ENCODE data around the gene CLN5. TPM values are rescaled to one million over a fixed set of nuclear protein-coding genes. Genes with fewer than 3 reads are reported as not detected.
A peak's percentile ranks its signal among the peaks of the same experiment; 100 is the strongest.

Gene CLN5
- total and polyA plus RNA-seq, 2 experiments from 2014 or later: 35.9 to 36.4 TPM

GRCh38 chr13:76976490-76976889, 15.4 kb upstream of the CLN5 start:
- Histone ChIP-seq H3K27me3 (replicated peaks; ENCODE audit: insufficient read depth) (peaks cover 13% of the 10 kb centered on the region), H3K4me1 (ENCODE audit: insufficient read depth) (no peaks in the 10 kb centered on the region), H3K4me2 (ENCODE audit: unreplicated experiment) (no peak overlapping the region), H3K36me3 (ENCODE audit: low read depth) (no peaks in the 10 kb centered on the region), H3K27ac (no peak overlapping the region), H3K79me2 (ENCODE audit: insufficient read depth) (no peaks in the 10 kb centered on the region), H2AFZ (no peak overlapping the region), H4K20me1 (ENCODE audit: insufficient read depth) (no peaks in the 10 kb centered on the region), H3F3A (ENCODE audit: insufficient read depth) (no peaks in the 10 kb centered on the region), H3K9me2 (ENCODE audit: insufficient read depth) (no peaks in the 10 kb centered on the region), H3K9ac (no peak overlapping the region), H3K4me3 (no peak overlapping the region), H3K9me3 (ENCODE audit: low read depth) (no peaks in the 10 kb centered on the region)
- DNase-seq: no peak
- TF ChIP-seq EZH2phosphoT487 (IDR thresholded peaks at IDR 0.05; ENCODE audit: insufficient read depth, low read depth) (no peak), EZH2 (IDR thresholded peaks at IDR 0.05; ENCODE audit: insufficient read depth, poor library complexity, severe bottlenecking) (no peak)
- in situ Hi-C loops (cut with MboI): no loop called here
- WGBS, 2 experiments (ENCODE audit: low coverage in 1 of 2, low lambda C conversion rate in 2 of 2, missing lambda C conversion rate in 2 of 2): 80 to 86% methylated on average over 8 of the region's 8 CpGs

GRCh38 chr13:76976929-76977328, 15.0 kb upstream of the CLN5 start:
- 82 to 84% methylated on average over 5 of the region's 5 CpGs for WGBS, 2 experiments (ENCODE audit: low coverage in 1 of 2, low lambda C conversion rate in 2 of 2, missing lambda C conversion rate in 2 of 2)

DNA sequence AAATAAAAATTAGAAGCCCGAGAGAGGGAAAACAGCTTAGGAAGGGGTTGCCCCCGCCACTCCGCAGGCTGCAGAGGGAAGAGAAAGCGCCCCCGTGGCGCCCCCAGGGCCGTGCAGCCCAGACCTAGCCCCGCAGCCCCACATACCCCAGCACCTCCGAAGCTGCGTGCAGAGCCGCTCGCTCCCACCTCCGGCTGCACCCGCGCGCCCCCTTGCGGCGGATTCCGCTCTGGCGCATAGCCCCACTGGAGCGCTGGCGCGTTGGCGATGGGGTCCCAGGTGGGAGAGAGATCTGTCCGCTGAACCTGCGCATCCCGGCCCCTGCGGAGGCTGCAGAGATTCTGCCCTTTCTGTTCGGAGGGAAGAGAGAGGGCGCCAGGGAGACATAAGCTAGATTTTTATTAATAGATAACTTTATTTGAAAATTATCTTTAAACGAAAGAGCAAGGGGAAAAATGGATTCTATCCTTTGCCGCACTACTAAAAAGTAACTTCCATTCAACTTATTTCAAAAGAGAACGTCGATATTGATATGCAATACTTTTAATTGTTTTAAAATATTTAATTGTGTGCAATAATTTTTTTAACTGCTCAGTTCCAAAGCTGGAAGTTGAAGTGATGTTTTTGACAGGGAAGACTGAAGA, 11.7 kb upstream of the CLN5 start:
- WGBS, 2 experiments (ENCODE audit: low coverage in 1 of 2, low lambda C conversion rate in 2 of 2, missing lambda C conversion rate in 2 of 2): 2 to 3% methylated on average over 33 to 34 of the region's 34 CpGs
- peaks cover 12% of the 10 kb centered on the region for H3K27me3 ChIP-seq (replicated peaks; ENCODE audit: insufficient read depth)
- DNase-seq: peak; percentile 78

More at GRCh38 chr13:76976929-76977328, 15.0 kb upstream of the CLN5 start:
- no peak for DNase-seq
- in situ Hi-C loops (cut with MboI): no loop called here
- Histone ChIP-seq H3K9me3 (ENCODE audit: low read depth) (no peaks in the 10 kb centered on the region), H3K36me3 (ENCODE audit: low read depth) (no peaks in the 10 kb centered on the region), H3K4me3 (no peak overlapping the region), H3K9me2 (ENCODE audit: insufficient read depth) (no peaks in the 10 kb centered on the region), H3F3A (ENCODE audit: insufficient read depth) (no peaks in the 10 kb centered on the region), H3K4me2 (ENCODE audit: unreplicated experiment) (no peak overlapping the region), H3K27me3 (replicated peaks; ENCODE audit: insufficient read depth) (peaks cover 15% of the 10 kb centered on the region), H4K20me1 (ENCODE audit: insufficient read depth) (no peaks in the 10 kb centered on the region), H3K79me2 (ENCODE audit: insufficient read depth) (no peaks in the 10 kb centered on the region), H3K9ac (no peak overlapping the region), H3K27ac (no peak overlapping the region), H3K4me1 (ENCODE audit: insufficient read depth) (no peaks in the 10 kb centered on the region), H2AFZ (no peak overlapping the region)
- TF ChIP-seq EZH2phosphoT487 (IDR thresholded peaks at IDR 0.05; ENCODE audit: insufficient read depth, low read depth): no peak
- TF ChIP-seq EZH2 (IDR thresholded peaks at IDR 0.05; ENCODE audit: insufficient read depth, poor library complexity, severe bottlenecking): no peak

GRCh38 chr13:76982061-76982460, 9.8 kb upstream of the CLN5 start:
- no peak overlapping the region for H3K4me3 ChIP-seq
- 59 to 68% methylated on average over 6 of the region's 6 CpGs for WGBS, 2 experiments (ENCODE audit: low coverage in 1 of 2, low lambda C conversion rate in 2 of 2, missing lambda C conversion rate in 2 of 2)
- in situ Hi-C loops (cut with MboI): no loop called here

More for the DNA sequence above, 11.7 kb upstream of the CLN5 start:
- Histone ChIP-seq H2AFZ (peak overlapping the region; percentile 69), H3K36me3 (ENCODE audit: low read depth) (no peaks in the 10 kb centered on the region), H4K20me1 (ENCODE audit: insufficient read depth) (no peaks in the 10 kb centered on the region), H3K4me2 (ENCODE audit: unreplicated experiment) (peak overlapping the region; percentile 92), H3K9ac (peak overlapping the region; percentile 31; the same call in 1 of the 2 replicates), H3K4me3 (peak overlapping the region; percentile 60), H3K9me3 (ENCODE audit: low read depth) (no peaks in the 10 kb centered on the region), H3K4me1 (ENCODE audit: insufficient read depth) (no peaks in the 10 kb centered on the region), H3K79me2 (ENCODE audit: insufficient read depth) (no peaks in the 10 kb centered on the region), H3F3A (ENCODE audit: insufficient read depth) (no peaks in the 10 kb centered on the region), H3K9me2 (ENCODE audit: insufficient read depth) (no peaks in the 10 kb centered on the region), H3K27ac (no peak overlapping the region)
- no peak for TF ChIP-seq EZH2phosphoT487 (IDR thresholded peaks at IDR 0.05; ENCODE audit: insufficient read depth, low read depth)
- no peak for TF ChIP-seq EZH2 (IDR thresholded peaks at IDR 0.05; ENCODE audit: insufficient read depth, poor library complexity, severe bottlenecking)
- in situ Hi-C loops (cut with MboI): no loop called here

More at GRCh38 chr13:76982061-76982460, 9.8 kb upstream of the CLN5 start:
- H3K4me2 ChIP-seq (ENCODE audit: unreplicated experiment): no peak overlapping the region
- H3K27ac ChIP-seq: no peak overlapping the region
- no peaks in the 10 kb centered on the region for H3K9me2 ChIP-seq (ENCODE audit: insufficient read depth)
- H2AFZ ChIP-seq: no peak overlapping the region
- H3K36me3 ChIP-seq (ENCODE audit: low read depth): no peaks in the 10 kb centered on the region
- H3K27me3 ChIP-seq (replicated peaks; ENCODE audit: insufficient read depth): peaks cover 12% of the 10 kb centered on the region
- no peaks in the 10 kb centered on the region for H3K79me2 ChIP-seq (ENCODE audit: insufficient read depth)
- no peaks in the 10 kb centered on the region for H3K4me1 ChIP-seq (ENCODE audit: insufficient read depth)
- no peak for DNase-seq
- H4K20me1 ChIP-seq (ENCODE audit: insufficient read depth): no peaks in the 10 kb centered on the region
- no peaks in the 10 kb centered on the region for H3F3A ChIP-seq (ENCODE audit: insufficient read depth)
- no peak overlapping the region for H3K9ac ChIP-seq
- no peak for TF ChIP-seq EZH2 (IDR thresholded peaks at IDR 0.05; ENCODE audit: insufficient read depth, poor library complexity, severe bottlenecking)
- TF ChIP-seq EZH2phosphoT487 (IDR thresholded peaks at IDR 0.05; ENCODE audit: insufficient read depth, low read depth): no peak
- no peaks in the 10 kb centered on the region for H3K9me3 ChIP-seq (ENCODE audit: low read depth)

Data from GM23248 (cell line).